H9 (cell line): ENCODE results near the gene HIRA. TPM values are rescaled to one million over a fixed set of nuclear protein-coding genes. Genes with fewer than 3 reads are reported as not detected.

Source experiments
- DNase-seq: peaks from one replicate; pipeline ENCODE4 v3.0.0-alpha.2; 2017
- H2AFZ ChIP-seq: one replicate; pipeline ENCODE4 v1.6.1; 2013; ENCODE audit warnings: mild to moderate bottlenecking, low read length, control low read depth, moderate library complexity
- H2AK5ac ChIP-seq: 2 replicates; pipeline ENCODE4 v1.6.1; 2013; ENCODE audit warnings: low read length, control low read depth, mixed read lengths; ENCODE audit not compliant: insufficient read length
- H2BK120ac ChIP-seq: one replicate; pipeline ENCODE4 v1.6.1; 2013; ENCODE audit warnings: low read depth, mild to moderate bottlenecking, low read length, control low read depth, inconsistent platforms; ENCODE audit not compliant: poor library complexity, severe bottlenecking
- H2BK12ac ChIP-seq: 2 replicates; pipeline ENCODE4 v1.6.1; 2013; ENCODE audit warnings: low read length, control low read depth, mixed read lengths, low read depth; ENCODE audit not compliant: insufficient read length
- H2BK15ac ChIP-seq: 2 replicates; pipeline ENCODE4 v1.6.1; 2013; ENCODE audit warnings: low read depth, low read length, control low read depth
- H2BK20ac ChIP-seq: one replicate; pipeline ENCODE4 v1.6.1; 2013; ENCODE audit warnings: low read depth, mild to moderate bottlenecking, low read length, control low read depth, inconsistent platforms; ENCODE audit not compliant: poor library complexity, severe bottlenecking
- H2BK5ac ChIP-seq: 2 replicates; pipeline ENCODE4 v1.6.1; 2013; ENCODE audit warnings: low read length, control low read depth, mixed read lengths; ENCODE audit not compliant: insufficient read length
- H3K14ac ChIP-seq: 2 replicates; pipeline ENCODE4 v1.6.1; 2013; ENCODE audit warnings: low read length, control low read depth; ENCODE audit not compliant: insufficient read depth
- H3K18ac ChIP-seq: 2 replicates; pipeline ENCODE4 v1.6.1; 2013; ENCODE audit warnings: low read depth, mild to moderate bottlenecking, mixed read lengths, low read length, control low read depth; ENCODE audit not compliant: insufficient read length
- H3K23ac ChIP-seq: 2 replicates; pipeline ENCODE4 v1.6.1; 2013; ENCODE audit warnings: low read length, control low read depth, mixed read lengths, low read depth; ENCODE audit not compliant: insufficient read length
- H3K23me2 ChIP-seq: 2 replicates; pipeline ENCODE4 v1.6.1; 2013; ENCODE audit warnings: low read depth, mild to moderate bottlenecking, mixed read lengths, low read length, control low read depth; ENCODE audit not compliant: insufficient read length, poor library complexity, severe bottlenecking
- H3K27ac ChIP-seq: 2 replicates; pipeline ENCODE4 v1.5.1; 2013; ENCODE audit warnings: low read length, control low read depth, mixed read lengths, low read depth; ENCODE audit not compliant: insufficient read length
- H3K27me3 ChIP-seq: 2 replicates; pipeline ENCODE4 v1.6.1; 2013; ENCODE audit warnings: low read length, control low read depth, inconsistent platforms; ENCODE audit not compliant: insufficient read depth
- H3K4ac ChIP-seq: 2 replicates; pipeline ENCODE4 v1.6.1; 2013; ENCODE audit warnings: low read depth, mild to moderate bottlenecking, control low read depth, inconsistent platforms, low read length, moderate library complexity
- H3K4me1 ChIP-seq: 2 replicates; pipeline ENCODE4 v1.6.1; 2013; ENCODE audit warnings: low read length, control low read depth, inconsistent platforms; ENCODE audit not compliant: insufficient read depth
- H3K4me2 ChIP-seq: 2 replicates; pipeline ENCODE4 v1.6.1; 2013; ENCODE audit warnings: low read length, control low read depth, mixed read lengths; ENCODE audit not compliant: insufficient read length, insufficient read depth
- H3K56ac ChIP-seq: 2 replicates; pipeline ENCODE4 v1.6.1; 2013; ENCODE audit warnings: low read depth, mild to moderate bottlenecking, mixed read lengths, low read length, control low read depth; ENCODE audit not compliant: insufficient read length
- H3K79me1 ChIP-seq: 2 replicates; pipeline ENCODE4 v1.6.1; 2013; ENCODE audit warnings: low read depth, mild to moderate bottlenecking, moderate library complexity, low read length, control low read depth, inconsistent platforms; ENCODE audit not compliant: insufficient read depth, poor library complexity, severe bottlenecking
- H3K79me2 ChIP-seq: 2 replicates; pipeline ENCODE4 v1.6.1; 2013; ENCODE audit warnings: low read length, control low read depth, inconsistent platforms; ENCODE audit not compliant: insufficient read depth
- H3K9ac ChIP-seq: 2 replicates; pipeline ENCODE4 v1.6.1; 2013; ENCODE audit warnings: low read length, control low read depth, mixed read lengths; ENCODE audit not compliant: insufficient read length; ENCODE audit errors: extremely low read depth
- H3K9me3 ChIP-seq: one replicate; pipeline ENCODE4 v1.6.1; 2013; ENCODE audit warnings: low read depth, low read length, inconsistent platforms; ENCODE audit not compliant: control insufficient read depth
- H3T11ph ChIP-seq: one replicate; pipeline ENCODE4 v1.6.1; 2013; ENCODE audit warnings: mild to moderate bottlenecking, low read length, control low read depth, inconsistent platforms
- H4K20me1 ChIP-seq: one replicate; pipeline ENCODE4 v1.6.1; 2013; ENCODE audit not compliant: control insufficient read depth, insufficient read length, insufficient read depth
- H4K5ac ChIP-seq: 2 replicates; pipeline ENCODE4 v1.6.1; 2013; ENCODE audit warnings: low read depth, mild to moderate bottlenecking, mixed read lengths, low read length, control low read depth; ENCODE audit not compliant: insufficient read length
- H4K8ac ChIP-seq: replicated peaks from 2 replicates; pipeline ENCODE4 v1.6.1; 2013; ENCODE audit warnings: low read length, control low read depth, mixed read lengths, low read depth; ENCODE audit not compliant: insufficient read length
- H4K91ac ChIP-seq: 2 replicates; pipeline ENCODE4 v1.6.1; 2013; ENCODE audit warnings: low read depth, mild to moderate bottlenecking, moderate library complexity, mixed read lengths, low read length, control low read depth; ENCODE audit not compliant: insufficient read length
- H3K27ac Mint-ChIP-seq, 3 experiments: 2 replicates in 2 of 3; 3 replicates in 1 of 3; pipeline ENCODE4 v1.8.0; 2020 to 2021; ENCODE audit warnings: mixed read lengths in 3 of 3, mild to moderate bottlenecking in 1 of 3, moderate library complexity in 1 of 3
- H3K27me3 Mint-ChIP-seq: 2 replicates; pipeline ENCODE4 v1.8.0; 2021; ENCODE audit warnings: low read depth, mild to moderate bottlenecking, moderate library complexity, mixed read lengths
- H3K36me3 Mint-ChIP-seq, 3 experiments: 2 replicates in 2 of 3; 3 replicates in 1 of 3; pipeline ENCODE4 v1.8.0; 2020 to 2021; ENCODE audit warnings: low read depth in 3 of 3, mixed read lengths in 3 of 3; ENCODE audit not compliant: insufficient read depth in 1 of 3
- H3K4me1 Mint-ChIP-seq, 2 experiments: 2 replicates each; pipeline ENCODE4 v1.8.0; 2020; ENCODE audit warnings: mixed read lengths in 2 of 2
- H3K4me3 Mint-ChIP-seq, 2 experiments: 2 replicates in 1 of 2; 3 replicates in 1 of 2; pipeline ENCODE4 v1.8.0; 2020 to 2021; ENCODE audit warnings: mild to moderate bottlenecking in 2 of 2, mixed read lengths in 2 of 2, moderate library complexity in 1 of 2
- H3K9me3 Mint-ChIP-seq, 2 experiments: 2 replicates in 1 of 2; 3 replicates in 1 of 2; pipeline ENCODE4 v1.8.0; 2020; ENCODE audit warnings: mild to moderate bottlenecking in 2 of 2, mixed read lengths in 2 of 2, moderate library complexity in 1 of 2
- WGBS: extraction: QIAGEN DNeasy Blood & Tissue Kit; methylation state at CpG from one replicate; pipeline ENCODE4 v1.1.7; 2013; ENCODE audit warnings: missing lambda C conversion rate, low lambda C conversion rate, mixed read lengths; ENCODE audit not compliant: insufficient read length; ENCODE audit errors: extremely low coverage; 5-methylcytosine and 5-hydroxymethylcytosine counted together
- total RNA-seq: library from RNA; stranded (reverse); gene quantifications from 2 replicates; pipeline ENCODE4 v1.2.1, GENCODE V29; 2021
- TF ChIP-seq, protein P1 (sequence below): fragments of 200-600 bp; sonication (generic); conservative IDR thresholded peaks from 3 replicates; pipeline ENCODE4 v1.8.0; 2021; ENCODE audit warnings: antibody characterized with exemption, mild to moderate bottlenecking

HIRA gene
- total RNA-seq, 1 experiment from 2014 or later, result 51.9 TPM

DNA sequence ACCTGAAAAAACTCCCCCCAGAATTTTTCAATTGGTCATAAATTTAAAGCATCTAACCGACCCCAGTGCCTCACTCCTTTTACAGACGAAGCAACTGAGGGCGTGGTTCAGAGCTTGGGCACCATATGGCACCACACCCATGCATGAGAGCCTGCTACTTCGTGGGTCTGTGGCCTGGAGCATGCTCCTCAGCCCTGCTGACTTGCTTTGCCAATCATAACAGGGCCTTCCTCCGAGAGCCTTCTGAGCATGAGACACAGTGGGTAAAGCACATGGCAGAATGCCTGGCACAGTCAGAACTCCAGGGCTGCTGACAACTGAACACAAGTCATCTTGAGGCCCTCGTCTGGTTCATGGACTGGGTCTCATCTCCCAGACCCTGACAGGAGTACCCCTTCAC is 33.3 kb downstream of the HIRA start:
- Histone ChIP-seq H3K14ac (no peak overlapping the region), H2BK12ac (no peak overlapping the region), H2BK15ac (no peak overlapping the region), H3K79me1 (no peaks in the 10 kb centered on the region), H4K8ac (no peak overlapping the region), H2BK5ac (no peak overlapping the region), H3K27ac (no peak overlapping the region), H4K20me1 (no peaks in the 10 kb centered on the region), H3K9ac (no peak overlapping the region), H3K4me1 (no peaks in the 10 kb centered on the region), H3K23ac (no peak overlapping the region), H3K27me3 (no peaks in the 10 kb centered on the region), H3K56ac (no peak overlapping the region), H4K5ac (no peak overlapping the region), H2AK5ac (no peak overlapping the region), H3K79me2 (no peaks in the 10 kb centered on the region), H4K91ac (no peak overlapping the region), H2BK20ac (no peak overlapping the region), H3K4ac (no peak overlapping the region), H3K23me2 (no peaks in the 10 kb centered on the region), H3K4me2 (no peak overlapping the region), H3T11ph (no peak overlapping the region), H2AFZ (no peak overlapping the region), H2BK120ac (no peak overlapping the region), H3K18ac (no peak overlapping the region), H3K9me3 (no peaks in the 10 kb centered on the region)
- H3K4me1 Mint-ChIP-seq, result no peaks in the 10 kb centered on the region
- TF ChIP-seq, protein P1, sequence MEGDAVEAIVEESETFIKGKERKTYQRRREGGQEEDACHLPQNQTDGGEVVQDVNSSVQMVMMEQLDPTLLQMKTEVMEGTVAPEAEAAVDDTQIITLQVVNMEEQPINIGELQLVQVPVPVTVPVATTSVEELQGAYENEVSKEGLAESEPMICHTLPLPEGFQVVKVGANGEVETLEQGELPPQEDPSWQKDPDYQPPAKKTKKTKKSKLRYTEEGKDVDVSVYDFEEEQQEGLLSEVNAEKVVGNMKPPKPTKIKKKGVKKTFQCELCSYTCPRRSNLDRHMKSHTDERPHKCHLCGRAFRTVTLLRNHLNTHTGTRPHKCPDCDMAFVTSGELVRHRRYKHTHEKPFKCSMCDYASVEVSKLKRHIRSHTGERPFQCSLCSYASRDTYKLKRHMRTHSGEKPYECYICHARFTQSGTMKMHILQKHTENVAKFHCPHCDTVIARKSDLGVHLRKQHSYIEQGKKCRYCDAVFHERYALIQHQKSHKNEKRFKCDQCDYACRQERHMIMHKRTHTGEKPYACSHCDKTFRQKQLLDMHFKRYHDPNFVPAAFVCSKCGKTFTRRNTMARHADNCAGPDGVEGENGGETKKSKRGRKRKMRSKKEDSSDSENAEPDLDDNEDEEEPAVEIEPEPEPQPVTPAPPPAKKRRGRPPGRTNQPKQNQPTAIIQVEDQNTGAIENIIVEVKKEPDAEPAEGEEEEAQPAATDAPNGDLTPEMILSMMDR, result no peak
- WGBS, result no CpG with 5 or more reads among the region's 6 CpGs
- H3K36me3 Mint-ChIP-seq, result peaks cover 14 to 70% (median 47%) of the 10 kb centered on the region in 3 experiments; a peak in 6 of 7 replicates
- H3K27ac Mint-ChIP-seq, result no peak overlapping the region
- no peaks in the 10 kb centered on the region; the same call in 1 of the 2 replicates for H3K27me3 Mint-ChIP-seq
- no peak for DNase-seq
- no peaks in the 10 kb centered on the region for H3K9me3 Mint-ChIP-seq
- no peak overlapping the region for H3K4me3 Mint-ChIP-seq
